ENCODE measurements around the gene LIMK1. TPM values are rescaled to one million over a fixed set of nuclear protein-coding genes. Genes with fewer than 3 reads are reported as not detected.

LIMK1 gene
- total RNA-seq, 1 experiment from 2014 or later: 56.3 TPM

- no peak overlapping the region for H3K9ac ChIP-seq (ENCODE audit: low read length)
- no peak overlapping the region for H3K27ac ChIP-seq (ENCODE audit: low read depth, low read length)
- H3K27me3 ChIP-seq (ENCODE audit: insufficient read depth, low read length): peaks cover 4% of the 10 kb centered on the region; the same call in 1 of the 2 replicates
- no peaks in the 10 kb centered on the region for H3K79me2 ChIP-seq (ENCODE audit: insufficient read depth, low read length)
- H3K36me3 ChIP-seq (ENCODE audit: control insufficient read depth in 1 of 2, insufficient read depth in 2 of 2, low read length in 2 of 2): no peaks in the 10 kb centered on the region
- ChIA-PET POLR2A (no interaction called here), CTCF (interaction anchor here (1.0 to 2.6 kb wide), 3 partner anchors 132 to 350 kb away, joined by 6 read pairs; no protein-coding TSS in a partner anchor), RAD21 (ENCODE audit: low non-redundant PET in 1 of 2, low total read pairs in 2 of 2, uncharacterized antibody in 2 of 2, unreplicated experiment in 2 of 2) (no interaction called here)
- no peak overlapping the region for H3K4me2 ChIP-seq (ENCODE audit: low read length)
- TF ChIP-seq POLR2AphosphoS5 (IDR thresholded peaks at IDR 0.05; ENCODE audit: low read depth, low read length) (no peak), FOSL1 (IDR thresholded peaks at IDR 0.05; ENCODE audit: low read depth) (no peak), ATF3 (IDR thresholded peaks at IDR 0.05) (no peak), YY1 (IDR thresholded peaks at IDR 0.05; ENCODE audit: extremely low read depth, insufficient replicate concordance, low read depth, low read length) (no peak), CEBPB (IDR thresholded peaks at IDR 0.05; ENCODE audit: low read depth) (no peak), ZFX (IDR thresholded peaks at IDR 0.05) (no peak), ELF1 (IDR thresholded peaks at IDR 0.05; ENCODE audit: borderline replicate concordance, low read depth) (no peak), CTCF (IDR thresholded peaks at IDR 0.05 in 2 of 3, conservative IDR thresholded peaks at IDR 0.05 in 1 of 3; ENCODE audit: borderline replicate concordance in 1 of 3, insufficient read depth in 1 of 3, low read depth in 2 of 3, low read length in 2 of 3) (no peak), JUND (IDR thresholded peaks at IDR 0.05) (no peak), SIN3A (IDR thresholded peaks at IDR 0.05; ENCODE audit: low read depth) (no peak), SP1 (IDR thresholded peaks at IDR 0.05; ENCODE audit: low read depth) (no peak), TCF7L2 (IDR thresholded peaks at IDR 0.05; ENCODE audit: borderline replicate concordance, extremely low read depth, insufficient read depth, insufficient read length) (no peak)
- H2AFZ ChIP-seq (ENCODE audit: low read depth, low read length, poor library complexity, severe bottlenecking): no peak overlapping the region
- DNase-seq (ENCODE audit: low read depth, low spot score) (no peak), ATAC-seq (no peak)
- BruUV-seq (replicated peaks): no TSS peak
- intact Hi-C loops (cut with micrococcal nuclease): loop anchor here (5.0 kb wide), 2 partner anchors 151 to 341 kb away; no protein-coding TSS in a partner anchor
- H3K4me3 ChIP-seq (replicated peaks in 1 of 2; ENCODE audit: low read depth in 1 of 2, low read length in 2 of 2): no peak overlapping the region
- no peaks in the 10 kb centered on the region for H3K9me2 ChIP-seq (ENCODE audit: insufficient read depth)
- H3K9me3 ChIP-seq (ENCODE audit: control insufficient read depth in 1 of 2, insufficient read depth in 1 of 2, low read depth in 1 of 2, low read length in 2 of 2): no peaks in the 10 kb centered on the region
- H4K20me1 ChIP-seq (ENCODE audit: insufficient read depth): no peaks in the 10 kb centered on the region
- peaks cover 2 to 7% of the 10 kb centered on the region in 2 experiments; a peak in 2 of 4 replicates for H3K4me1 ChIP-seq (ENCODE audit: control insufficient read depth in 1 of 2, insufficient read depth in 2 of 2, low read length in 2 of 2)
These were observed 32.4 kb upstream of the LIMK1 start for GRCh38 chr7:74051193-74051592.

Measured in HCT116 (cell line).